Fibroblast of lung (primary cell): ENCODE measurements around the gene NOP9. TPM values are rescaled to one million over a fixed set of nuclear protein-coding genes. Genes with fewer than 3 reads are reported as not detected.

ENCODE experiments used
- DNase-seq, 2 donors: peaks; one replicate each; pipeline versions ENCODE4 v3.0.0 to v3.0.0-alpha.2; 2010; ENCODE audit warnings: low read depth in 2 of 2
- H2AFZ ChIP-seq: 2 replicates; pipeline ENCODE4 v1.5.1; 2012; ENCODE audit warnings: low read length, control low read depth, inconsistent platforms
- H3K27ac ChIP-seq: 2 replicates; pipeline ENCODE4 v1.5.1; 2011; ENCODE audit warnings: low read length, control low read depth; ENCODE audit not compliant: insufficient read depth
- H3K27me3 ChIP-seq: 2 replicates; pipeline ENCODE4 v1.5.1; 2011; ENCODE audit warnings: mild to moderate bottlenecking, low read length; ENCODE audit not compliant: control insufficient read depth, insufficient read depth
- H3K36me3 ChIP-seq: 2 replicates; pipeline ENCODE4 v1.5.1; 2011; ENCODE audit warnings: low read length; ENCODE audit not compliant: control insufficient read depth, insufficient read depth
- H3K4me1 ChIP-seq: 2 replicates; pipeline ENCODE4 v1.5.1; 2011; ENCODE audit warnings: low read length; ENCODE audit not compliant: control insufficient read depth, insufficient read depth; ENCODE audit errors: extremely low read depth
- H3K4me2 ChIP-seq: 2 replicates; pipeline ENCODE4 v1.5.1; 2011; ENCODE audit warnings: low read length, control low read depth; ENCODE audit not compliant: insufficient read depth; ENCODE audit errors: extremely low read depth
- H3K4me3 ChIP-seq, 4 experiments: fragments of 200-600 bp in 1 of 4; sonication (generic) in 1 of 4; replicated peaks in 1 of 4; 2 replicates each; pipeline ENCODE4 v1.5.1; 2011 to 2016; ENCODE audit warnings: low read length in 4 of 4, low read depth in 3 of 4, mild to moderate bottlenecking in 3 of 4, control low read depth in 2 of 4, inconsistent platforms in 1 of 4, mixed read lengths in 1 of 4; ENCODE audit not compliant: insufficient read depth in 1 of 4; ENCODE audit errors: control extremely low read depth in 1 of 4
- H3K79me2 ChIP-seq: 2 replicates; pipeline ENCODE4 v1.5.1; 2012; ENCODE audit warnings: mild to moderate bottlenecking, low read length, inconsistent platforms; ENCODE audit not compliant: control insufficient read depth, insufficient read depth
- H3K9ac ChIP-seq: 2 replicates; pipeline ENCODE4 v1.5.1; 2011; ENCODE audit warnings: mild to moderate bottlenecking, low read length, control low read depth; ENCODE audit not compliant: insufficient read depth
- H3K9me3 ChIP-seq: 2 replicates; pipeline ENCODE4 v1.5.1; 2012; ENCODE audit warnings: low read depth, low read length; ENCODE audit not compliant: control insufficient read depth, insufficient read depth
- H4K20me1 ChIP-seq: 2 replicates; pipeline ENCODE4 v1.5.1; 2011; ENCODE audit warnings: low read length; ENCODE audit not compliant: control insufficient read depth, insufficient read depth; ENCODE audit errors: extremely low read depth
- CTCF ChIP-seq, 2 donors: IDR thresholded peaks in 1 of 2; conservative IDR thresholded peaks in 1 of 2; 1 replicate in 1 of 2; 2 replicates in 1 of 2; pipeline ENCODE4 v1.5.1; 2011 to 2012; ENCODE audit warnings: low read length in 2 of 2, control low read depth in 1 of 2, inconsistent platforms in 1 of 2, low read depth in 1 of 2, mild to moderate bottlenecking in 1 of 2
- EZH2 ChIP-seq: IDR thresholded peaks from 2 replicates; pipeline ENCODE4 v1.5.1; 2012; ENCODE audit warnings: low read length, control low read depth, mild to moderate bottlenecking; ENCODE audit errors: missing control alignments
- polyA plus RNA-seq, 2 donors: library from polyadenylated mRNA; depleted of rRNA in 1 of 2; stranded (reverse) in 1 of 2; unstranded in 1 of 2; fragments of >200 nt; gene quantifications; 2 replicates each; pipeline ENCODE4 v1.2.1, GENCODE V29; 2011 to 2012; ENCODE audit warnings: missing spikeins in 1 of 2
- total RNA-seq: library from RNA; depleted of rRNA; stranded (reverse); fragments of >200 nt; gene quantifications from 2 replicates; pipeline ENCODE4 v1.2.1, GENCODE V29; 2014

The NOP9 gene
- total and polyA plus RNA-seq, 2 donors (not counting 1 experiment from before 2014, with no cell fraction given), result 8.0 to 16.2 TPM

GRCh38 chr14:24258119-24258518 lies 41.5 kb upstream of the NOP9 start:
- no peak for DNase-seq
- H3K27me3 ChIP-seq, result no peaks in the 10 kb centered on the region
- H3K27ac ChIP-seq, result no peak overlapping the region
- no peak overlapping the region for H3K9ac ChIP-seq
- no peaks in the 10 kb centered on the region for H3K9me3 ChIP-seq
- no peaks in the 10 kb centered on the region for H3K79me2 ChIP-seq
- no peak overlapping the region for H3K4me2 ChIP-seq
- TF ChIP-seq EZH2 (no peak), CTCF (conservative IDR thresholded peaks at IDR 0.05 in 1 of 2, IDR thresholded peaks at IDR 0.05 in 1 of 2; ENCODE audit: low read depth in 1 of 2, low read length in 2 of 2) (no peak)
- H4K20me1 ChIP-seq, result no peaks in the 10 kb centered on the region
- H3K4me3 ChIP-seq, result no peak overlapping the region
- no peak overlapping the region for H2AFZ ChIP-seq
- H3K4me1 ChIP-seq, result no peaks in the 10 kb centered on the region
- no peaks in the 10 kb centered on the region for H3K36me3 ChIP-seq

GRCh38 chr14:24258548-24259265 lies 40.9 kb upstream of the NOP9 start:
- Histone ChIP-seq H3K9me3 (no peaks in the 10 kb centered on the region), H3K27ac (no peak overlapping the region), H3K27me3 (no peaks in the 10 kb centered on the region), H2AFZ (no peak overlapping the region), H3K4me1 (no peaks in the 10 kb centered on the region), H4K20me1 (no peaks in the 10 kb centered on the region), H3K36me3 (no peaks in the 10 kb centered on the region), H3K4me3 (no peak overlapping the region), H3K9ac (no peak overlapping the region), H3K4me2 (no peak overlapping the region), H3K79me2 (no peaks in the 10 kb centered on the region)
- TF ChIP-seq EZH2 (no peak), CTCF (conservative IDR thresholded peaks at IDR 0.05 in 1 of 2, IDR thresholded peaks at IDR 0.05 in 1 of 2; ENCODE audit: low read depth in 1 of 2, low read length in 2 of 2) (no peak)
- DNase-seq, result no peak

DNA sequence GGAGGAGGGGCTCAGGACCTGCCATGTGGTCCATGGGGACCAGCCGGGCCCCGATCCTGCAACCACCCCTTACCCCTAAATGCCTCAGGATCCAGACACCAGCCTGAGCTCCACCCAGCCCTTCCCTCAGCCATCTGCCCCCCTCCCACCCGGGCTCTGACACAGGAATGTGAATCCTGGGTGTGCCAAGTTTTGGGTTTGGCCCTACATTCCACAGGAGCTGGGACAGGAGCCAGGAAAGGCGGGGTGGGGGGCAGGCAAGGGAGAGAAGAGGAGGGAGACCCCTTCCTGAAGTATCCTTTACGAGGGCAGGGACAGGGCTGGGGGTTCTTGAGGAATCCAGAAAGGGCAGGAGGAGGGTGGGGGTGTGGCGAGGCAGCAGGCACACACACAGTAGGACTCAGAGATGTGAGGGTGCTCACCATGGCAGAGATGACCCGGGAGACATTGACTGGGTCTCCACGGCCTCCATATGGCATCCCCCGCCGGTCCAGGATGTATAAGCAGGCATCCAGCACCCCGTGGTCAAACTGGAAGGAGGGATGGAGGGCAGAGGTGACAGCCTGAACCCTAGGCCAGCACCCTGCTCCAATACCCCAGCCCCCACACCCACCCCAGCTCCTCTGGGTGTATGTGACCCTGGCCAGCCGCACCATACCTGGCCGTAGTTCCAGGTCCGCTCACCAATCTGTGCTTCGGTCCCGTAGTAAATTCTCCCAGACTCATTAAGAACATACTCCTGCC lies 40.2 kb upstream of the NOP9 start:
- peak; percentile 11 to 68 for DNase-seq
- H3K9ac ChIP-seq, result no peak overlapping the region
- H3K4me2 ChIP-seq, result no peak overlapping the region
- no peaks in the 10 kb centered on the region for H3K79me2 ChIP-seq
- no peaks in the 10 kb centered on the region for H4K20me1 ChIP-seq
- H3K9me3 ChIP-seq, result no peaks in the 10 kb centered on the region
- H3K4me1 ChIP-seq, result no peaks in the 10 kb centered on the region
- no peak for TF ChIP-seq CTCF (conservative IDR thresholded peaks at IDR 0.05 in 1 of 2, IDR thresholded peaks at IDR 0.05 in 1 of 2; ENCODE audit: low read depth in 1 of 2, low read length in 2 of 2)
- no peak for TF ChIP-seq EZH2
- no peak overlapping the region for H2AFZ ChIP-seq
- H3K36me3 ChIP-seq, result no peaks in the 10 kb centered on the region
- H3K27ac ChIP-seq, result no peak overlapping the region
- no peak overlapping the region for H3K4me3 ChIP-seq
- H3K27me3 ChIP-seq, result no peaks in the 10 kb centered on the region
